Pancreas (tissue), 10 donors: ENCODE data around the gene SERPIND1. TPM values are rescaled to one million over a fixed set of nuclear protein-coding genes. Genes with fewer than 3 reads are reported as not detected.

Experiments
- ATAC-seq, 4 donors: fragments of 200-7000 bp; cut with Tn5 transposase; one replicate each; pipeline versions ENCODE4 v1.8.0 to v1.9.1; 2020; ENCODE audit warnings: mild to moderate bottlenecking in 4 of 4, moderate library complexity in 4 of 4
- DNase-seq, 6 donors: peaks; one replicate each; pipeline ENCODE4 v3.0.0-alpha.2; 2020
- FAIRE-seq: peaks from 2 replicates; lab custom pipeline; 2012; peaks lifted over from hg19 to GRCh38; lab: Jason Lieb, UNC
- H3K27ac ChIP-seq, 4 donors: fragments of 200-600 bp; sonication (generic); 1 replicate in 3 of 4; 2 replicates in 1 of 4; pipeline versions ENCODE4 v1.5.0 to v1.8.0; 2020
- H3K27me3 ChIP-seq, 4 donors: fragments of 200-600 bp; one replicate each; pipeline ENCODE4 v1.8.0; 2021
- H3K36me3 ChIP-seq, 3 donors: fragments of 200-600 bp; sonication (generic) in 1 of 3; one replicate each; pipeline versions ENCODE4 v1.5.0 to v1.8.0; 2020 to 2021
- H3K4me1 ChIP-seq, 3 donors: fragments of 200-600 bp; one replicate each; pipeline ENCODE4 v1.8.0; 2021
- H3K4me3 ChIP-seq, 4 donors: fragments of 200-600 bp; sonication (generic) in 2 of 4; one replicate each; pipeline versions ENCODE4 v1.5.0 to v1.8.0; 2020 to 2021
- H3K9me3 ChIP-seq, 4 donors: fragments of 200-600 bp; one replicate each; pipeline ENCODE4 v1.8.0; 2021
- CTCF ChIP-seq, 4 donors: fragments of 200-600 bp; sonication (generic) in 3 of 4; IDR thresholded peaks; one replicate each; pipeline versions ENCODE4 v1.5.0 to v1.8.0; 2021; ENCODE audit warnings: antibody characterized with exemption in 4 of 4
- WGBS, 2 donors: extraction: QIAGEN DNeasy Blood & Tissue Kit; methylation state at CpG; one replicate each; pipeline ENCODE4 v1.1.7; 2013; 5-methylcytosine and 5-hydroxymethylcytosine counted together
- intact Hi-C, 3 donors: fragments of 100-400 bp; cut with DNase I; formaldehyde crosslinking; loops; one replicate each; pipeline versions ENCODE4 v1.11.1 to v1.14.2; 2022
- polyA plus RNA-seq, 2 donors: library from polyadenylated mRNA; stranded (reverse); fragments of 200-250 nt; gene quantifications; one replicate each; pipeline ENCODE4 v1.2.3, GENCODE V29; 2013
- total RNA-seq, 6 donors: library from RNA; stranded (reverse); fragmentation: NEBNext Ultra II Directional in 4 of 6; extraction: Animal tissue kit (Norgen Biotek cat#: 25700) in 4 of 6; gene quantifications; one replicate each; pipeline versions ENCODE4 v1.2.1 to v1.2.4, GENCODE V29; 2021 to 2023
- donor health status: healthy with polysubstance abuse.
- donor health status: DM: no; HTN: no; CAD: no; lungs with moderate emphysema.
- donor health status: DM: no; HTN: no; CAD: no.
- donor health status: control.
- donor health status: control.
- donor health status: Bipolar disorder and iron deficiency.
- donor health status: DM: yes; HTN: yes; CAD: no.
- donor health status: DM: no; HTN: no; CAD: no.
- donor health status: DM: no; HTN: no; CAD: no.
- donor health status: DM: yes; HTN: yes; CAD: no.

Gene SERPIND1
- total and polyA plus RNA-seq, 8 donors, result 0.09 to 0.35 (median 0.21) TPM; not detected in 1

GRCh38 chr22:20752104-20752741, 21.7 kb upstream of the SERPIND1 start:
- FAIRE-seq (no peak), DNase-seq (no peak), ATAC-seq (no peak)
- H3K27ac ChIP-seq, result no peak overlapping the region
- no peaks in the 10 kb centered on the region for H3K27me3 ChIP-seq
- WGBS, 2 donors, result 95% methylated on average over 7 of the region's 7 CpGs
- no peaks in the 10 kb centered on the region for H3K9me3 ChIP-seq
- H3K4me3 ChIP-seq, result no peak overlapping the region
- no peak for TF ChIP-seq CTCF (IDR thresholded peaks at IDR 0.05)
- intact Hi-C loops, result no loop called here
- H3K4me1 ChIP-seq, result no peaks in the 10 kb centered on the region
- peaks cover 0 to 20% (median 0%) of the 10 kb centered on the region in 3 donors for H3K36me3 ChIP-seq

- peaks cover 0 to 13% (median 0%) of the 10 kb centered on the region in 3 donors for H3K36me3 ChIP-seq
- FAIRE-seq (no peak), DNase-seq (no peak), ATAC-seq (no peak)
- 95 to 96% methylated on average over 10 of the region's 10 CpGs for WGBS, 2 donors
- H3K4me3 ChIP-seq, result no peak overlapping the region
- H3K27ac ChIP-seq, result no peak overlapping the region
- no peak for TF ChIP-seq CTCF (IDR thresholded peaks at IDR 0.05)
- no peaks in the 10 kb centered on the region for H3K9me3 ChIP-seq
- intact Hi-C loops, result no loop called here
- no peaks in the 10 kb centered on the region for H3K27me3 ChIP-seq
- H3K4me1 ChIP-seq, result no peaks in the 10 kb centered on the region
Observed at GRCh38 chr22:20752873-20753272, 21.0 kb upstream of the SERPIND1 start.

- DNase-seq, result no peak
Observed at GRCh38 chr22:20756846-20757245, 17.1 kb upstream of the SERPIND1 start.

GRCh38 chr22:20758688-20759087, 15.2 kb upstream of the SERPIND1 start:
- FAIRE-seq (no peak), ATAC-seq (no peak), DNase-seq (no peak)
- peaks cover 0 to 10% (median 0%) of the 10 kb centered on the region in 3 donors for H3K36me3 ChIP-seq
- H3K27ac ChIP-seq, result no peak overlapping the region
- TF ChIP-seq CTCF (IDR thresholded peaks at IDR 0.05), result no peak
- no peaks in the 10 kb centered on the region for H3K4me1 ChIP-seq
- no peaks in the 10 kb centered on the region for H3K9me3 ChIP-seq
- H3K27me3 ChIP-seq, result no peaks in the 10 kb centered on the region
- no peak overlapping the region for H3K4me3 ChIP-seq
- intact Hi-C loops, result no loop called here
- WGBS, 2 donors, result 95 to 97% methylated on average over 2 of the region's 2 CpGs

More at GRCh38 chr22:20756846-20757245, 17.1 kb upstream of the SERPIND1 start:
- Histone ChIP-seq H3K36me3 (peaks cover 0 to 17% (median 0%) of the 10 kb centered on the region in 3 donors), H3K4me3 (no peak overlapping the region), H3K27me3 (no peaks in the 10 kb centered on the region), H3K9me3 (no peaks in the 10 kb centered on the region), H3K27ac (no peak overlapping the region), H3K4me1 (no peaks in the 10 kb centered on the region)
- no peak for FAIRE-seq
- 96 to 97% methylated on average over 3 of the region's 3 CpGs for WGBS, 2 donors
- no peak for ATAC-seq
- intact Hi-C loops, result no loop called here
- no peak for TF ChIP-seq CTCF (IDR thresholded peaks at IDR 0.05)

- no peak for FAIRE-seq
- intact Hi-C loops, result loop anchor here in 1 of 3 donors (10.0 kb wide), 1 partner anchor 215 kb away; no protein-coding TSS in a partner anchor
- no peak overlapping the region for H3K4me3 ChIP-seq
- 97 to 98% methylated on average over 2 of the region's 2 CpGs for WGBS, 2 donors
- no peak for ATAC-seq
- DNase-seq, result no peak
- no peak overlapping the region for H3K27ac ChIP-seq
- peaks cover 3 to 24% (median 9%) of the 10 kb centered on the region in 3 donors for H3K36me3 ChIP-seq
- H3K27me3 ChIP-seq, result no peaks in the 10 kb centered on the region
- no peaks in the 10 kb centered on the region for H3K9me3 ChIP-seq
- no peak for TF ChIP-seq CTCF (IDR thresholded peaks at IDR 0.05)
- no peaks in the 10 kb centered on the region for H3K4me1 ChIP-seq
Observed at GRCh38 chr22:20760084-20760483, 13.8 kb upstream of the SERPIND1 start.
